Testis (tissue), 3 donors: ENCODE results near the gene ZCCHC14. TPM values are rescaled to one million over a fixed set of nuclear protein-coding genes. Genes with fewer than 3 reads are reported as not detected.

Experiments used
- DNase-seq: peaks from one replicate; pipeline ENCODE4 v3.0.0-alpha.2; 2019
- H3K27ac ChIP-seq, 2 donors: fragments of 200-600 bp; sonication (generic); one replicate each; pipeline ENCODE4 v1.5.1; 2019
- H3K27me3 ChIP-seq: fragments of 200-600 bp; sonication (generic); one replicate; pipeline ENCODE4 v1.5.1; 2019
- H3K36me3 ChIP-seq: fragments of 200-600 bp; sonication (generic); one replicate; pipeline ENCODE4 v1.5.1; 2017; ENCODE audit warnings: low read depth; ENCODE audit errors: missing control alignments
- H3K4me1 ChIP-seq: fragments of 200-600 bp; sonication (generic); one replicate; pipeline ENCODE4 v1.5.1; 2019
- H3K4me3 ChIP-seq, 2 donors: fragments of 200-600 bp; sonication (generic); one replicate each; pipeline ENCODE4 v1.5.1; 2017 to 2019
- H3K9me3 ChIP-seq: fragments of 200-600 bp; sonication (generic); one replicate; pipeline ENCODE4 v1.5.1; 2017
- CTCF ChIP-seq, 3 experiments: fragments of 450-650 bp in 2 of 3; fragments of 200-600 bp in 1 of 3; sonication (generic) in 1 of 3; IDR thresholded peaks; one replicate each; pipeline ENCODE4 v1.5.1; 2016 to 2019; ENCODE audit warnings: antibody characterized with exemption in 3 of 3, mild to moderate bottlenecking in 2 of 3, moderate library complexity in 1 of 3
- POLR2A ChIP-seq: fragments of 450-650 bp; IDR thresholded peaks from one replicate; pipeline ENCODE4 v1.6.1; 2017; ENCODE audit warnings: antibody characterized with exemption, mild to moderate bottlenecking, moderate library complexity
- WGBS, 2 donors: methylation state at CpG; one replicate each; pipeline ENCODE4 v1.1.5; 2018; 5-methylcytosine and 5-hydroxymethylcytosine counted together
- intact Hi-C: fragments of 100-400 bp; cut with DNase I; formaldehyde crosslinking; loops from one replicate; pipeline ENCODE4 v1.15.1; 2023; ENCODE audit warnings: low total_unique reads
- polyA plus RNA-seq: library from polyadenylated mRNA; stranded (reverse); fragments of 350-450 nt; fragmentation: Illumina TruSeq; extraction: RNeasy Lipid Tissue Mini Kit (QIAGEN cat#74804); gene quantifications from one replicate; pipeline ENCODE4 v1.2.3, GENCODE V29; 2014; ENCODE audit warnings: low read depth, low replicate concordance; ENCODE audit not compliant: insufficient read depth
- total RNA-seq, 2 donors: library from RNA; depleted of rRNA; stranded (reverse); fragments of >200 nt; gene quantifications; one replicate each; pipeline ENCODE4 v1.2.3, GENCODE V29; 2016

Gene ZCCHC14
- total and polyA plus RNA-seq, 3 donors from 2014 or later = 82.3 to 130 (median 94.0) TPM

GRCh38 chr16:87404764-87405625 is 87.8 kb downstream of the ZCCHC14 start:
- intact Hi-C loops = no loop called here
- DNase-seq = no peak
- Histone ChIP-seq H3K4me3 (no peak overlapping the region), H3K27ac (no peak overlapping the region), H3K27me3 (no peaks in the 10 kb centered on the region), H3K4me1 (no peaks in the 10 kb centered on the region), H3K36me3 (peaks cover 2% of the 10 kb centered on the region), H3K9me3 (no peaks in the 10 kb centered on the region)
- TF ChIP-seq POLR2A (no peak), CTCF (IDR thresholded peaks at IDR 0.05) (no peak)
- WGBS, 2 donors = 93 to 94% methylated on average over 19 of the region's 19 CpGs

- no peaks in the 10 kb centered on the region for H3K9me3 ChIP-seq
- no peak overlapping the region for H3K27ac ChIP-seq
- DNase-seq = no peak
- H3K36me3 ChIP-seq = no peaks in the 10 kb centered on the region
- no peaks in the 10 kb centered on the region for H3K27me3 ChIP-seq
- no peak for TF ChIP-seq POLR2A
- 60 to 74% methylated on average over 7 of the region's 7 CpGs for WGBS, 2 donors
- peaks cover 16% of the 10 kb centered on the region for H3K4me1 ChIP-seq
- intact Hi-C loops = no loop called here
- H3K4me3 ChIP-seq = no peak overlapping the region
Measured at GRCh38 chr16:87395181-87395842, 97.5 kb downstream of the ZCCHC14 start.

- WGBS, 2 donors = 51 to 76% methylated on average over 6 of the region's 6 CpGs
- H3K27ac ChIP-seq = peak overlapping the region in 1 of 2 donors; percentile 98
- H3K27me3 ChIP-seq = no peaks in the 10 kb centered on the region
- no peak for DNase-seq
- no peaks in the 10 kb centered on the region for H3K9me3 ChIP-seq
- intact Hi-C loops = no loop called here
- peaks cover 16% of the 10 kb centered on the region for H3K4me1 ChIP-seq
- no peak for TF ChIP-seq CTCF (IDR thresholded peaks at IDR 0.05)
- TF ChIP-seq POLR2A = no peak
- H3K4me3 ChIP-seq = peak overlapping the region in 1 of 2 donors; percentile 96
- no peaks in the 10 kb centered on the region for H3K36me3 ChIP-seq
Measured at GRCh38 chr16:87393680-87394055, 99.2 kb downstream of the ZCCHC14 start.

- peaks cover 18% of the 10 kb centered on the region for H3K4me1 ChIP-seq
- TF ChIP-seq POLR2A (no peak), CTCF (IDR thresholded peaks at IDR 0.05) (peak in 1 of 3 experiments; percentile 11)
- H3K27me3 ChIP-seq = no peaks in the 10 kb centered on the region
- peak overlapping the region; percentile 44 to 98 for H3K27ac ChIP-seq
- DNase-seq = peak; percentile 57
- H3K9me3 ChIP-seq = no peaks in the 10 kb centered on the region
- no peaks in the 10 kb centered on the region for H3K36me3 ChIP-seq
- H3K4me3 ChIP-seq = peak overlapping the region; percentile 71 to 96
- 0 to 1% methylated on average over 15 to 49 of the region's 53 CpGs for WGBS, 2 donors
- intact Hi-C loops = no loop called here
Measured at GRCh38 chr16:87392821-87393679, 99.8 kb downstream of the ZCCHC14 start.
